Fibroblast of pulmonary artery (primary cell): Measurements from ENCODE around the gene CPEB1.

Experiments
- DNase-seq: peaks from one replicate; pipeline ENCODE4 v3.0.0-alpha.2; 2010; ENCODE audit warnings: low read depth
- H3K4me3 ChIP-seq: replicated peaks from 2 replicates; pipeline ENCODE4 v1.5.1; 2011; ENCODE audit warnings: low read depth, mild to moderate bottlenecking, control low read depth, low read length, moderate library complexity
- TF ChIP-seq, protein P1 (sequence below): IDR thresholded peaks from 2 replicates; pipeline ENCODE4 v1.5.1; 2011; ENCODE audit warnings: mild to moderate bottlenecking, control low read depth, low read length, inconsistent platforms; ENCODE audit errors: missing control alignments

CPEB1 gene

DNA sequence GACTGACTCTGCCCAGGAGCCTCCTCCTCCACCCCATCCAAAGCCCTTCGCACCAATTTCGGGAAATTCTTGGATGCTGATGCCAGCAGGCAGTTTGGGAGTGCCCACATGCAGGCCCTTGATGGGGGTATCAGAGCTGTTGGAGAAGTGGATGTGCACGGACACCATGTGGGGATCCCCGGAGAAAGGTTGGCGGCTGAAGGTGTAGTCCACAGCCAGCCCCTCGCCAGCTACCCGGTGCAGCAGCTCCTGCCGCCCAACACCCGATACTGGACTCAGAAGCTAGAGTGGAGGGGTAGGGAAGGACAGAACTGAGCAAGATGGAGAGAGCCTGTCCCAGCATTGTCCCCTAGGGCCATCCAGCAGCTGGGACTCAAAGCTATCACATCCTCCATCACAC, 15.5 kb upstream of the CPEB1 start:
- DNase-seq = no peak
- H3K4me3 ChIP-seq = no peak overlapping the region
- TF ChIP-seq, protein P1, sequence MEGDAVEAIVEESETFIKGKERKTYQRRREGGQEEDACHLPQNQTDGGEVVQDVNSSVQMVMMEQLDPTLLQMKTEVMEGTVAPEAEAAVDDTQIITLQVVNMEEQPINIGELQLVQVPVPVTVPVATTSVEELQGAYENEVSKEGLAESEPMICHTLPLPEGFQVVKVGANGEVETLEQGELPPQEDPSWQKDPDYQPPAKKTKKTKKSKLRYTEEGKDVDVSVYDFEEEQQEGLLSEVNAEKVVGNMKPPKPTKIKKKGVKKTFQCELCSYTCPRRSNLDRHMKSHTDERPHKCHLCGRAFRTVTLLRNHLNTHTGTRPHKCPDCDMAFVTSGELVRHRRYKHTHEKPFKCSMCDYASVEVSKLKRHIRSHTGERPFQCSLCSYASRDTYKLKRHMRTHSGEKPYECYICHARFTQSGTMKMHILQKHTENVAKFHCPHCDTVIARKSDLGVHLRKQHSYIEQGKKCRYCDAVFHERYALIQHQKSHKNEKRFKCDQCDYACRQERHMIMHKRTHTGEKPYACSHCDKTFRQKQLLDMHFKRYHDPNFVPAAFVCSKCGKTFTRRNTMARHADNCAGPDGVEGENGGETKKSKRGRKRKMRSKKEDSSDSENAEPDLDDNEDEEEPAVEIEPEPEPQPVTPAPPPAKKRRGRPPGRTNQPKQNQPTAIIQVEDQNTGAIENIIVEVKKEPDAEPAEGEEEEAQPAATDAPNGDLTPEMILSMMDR = no peak

DNA sequence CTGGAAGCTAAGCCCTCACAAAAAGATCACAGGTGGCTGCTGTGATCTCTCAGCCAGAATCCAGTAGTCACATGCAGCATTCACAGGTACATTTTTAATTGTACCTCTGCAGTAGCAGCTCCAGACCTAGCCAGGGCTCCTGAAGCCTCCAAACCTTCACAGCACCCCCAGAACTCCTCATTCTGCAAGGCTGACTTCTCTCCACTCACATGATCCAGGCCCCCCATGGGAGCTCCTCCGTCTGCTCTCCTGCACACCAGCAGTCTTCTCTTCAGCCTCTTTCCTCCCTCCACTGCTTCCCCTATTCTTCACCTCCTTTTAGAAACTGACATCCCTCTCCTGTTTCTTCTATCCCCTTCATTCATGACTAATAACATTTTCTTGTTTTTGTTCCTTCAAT, 13.2 kb upstream of the CPEB1 start:
- TF ChIP-seq, protein P1 = no peak
- H3K4me3 ChIP-seq = no peak overlapping the region
- no peak for DNase-seq

DNA sequence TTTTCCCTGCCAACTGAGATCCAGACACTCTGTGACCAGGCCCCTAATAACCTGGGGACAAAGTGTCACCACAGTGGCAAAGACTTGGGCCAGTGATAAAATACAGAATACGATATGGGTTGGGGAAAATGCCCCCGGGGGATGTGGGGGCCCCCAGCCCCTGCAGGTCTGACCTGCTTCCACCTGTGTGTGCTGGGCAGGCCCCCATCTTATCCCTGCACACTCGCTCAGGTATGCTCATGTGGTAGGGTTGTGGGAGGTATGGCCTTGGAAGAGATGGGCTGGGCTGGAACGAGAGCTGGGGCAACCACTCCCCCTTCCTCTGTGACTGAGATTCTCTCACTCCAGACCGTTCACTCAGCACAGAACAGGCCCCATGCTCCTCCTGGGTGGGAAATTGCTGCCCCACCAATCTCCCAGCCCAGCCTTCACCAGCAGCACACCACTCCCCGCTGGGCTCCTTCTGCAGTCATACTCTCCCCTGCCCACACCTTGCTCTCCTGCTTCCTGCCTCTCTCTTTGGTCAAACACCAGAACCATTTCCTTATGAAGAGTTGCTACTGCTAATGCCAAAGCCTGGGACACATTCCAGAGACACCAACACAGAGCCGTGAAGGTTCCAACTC, 9.6 kb upstream of the CPEB1 start:
- no peak for DNase-seq
- TF ChIP-seq, protein P1 = no peak
- no peak overlapping the region for H3K4me3 ChIP-seq

DNA sequence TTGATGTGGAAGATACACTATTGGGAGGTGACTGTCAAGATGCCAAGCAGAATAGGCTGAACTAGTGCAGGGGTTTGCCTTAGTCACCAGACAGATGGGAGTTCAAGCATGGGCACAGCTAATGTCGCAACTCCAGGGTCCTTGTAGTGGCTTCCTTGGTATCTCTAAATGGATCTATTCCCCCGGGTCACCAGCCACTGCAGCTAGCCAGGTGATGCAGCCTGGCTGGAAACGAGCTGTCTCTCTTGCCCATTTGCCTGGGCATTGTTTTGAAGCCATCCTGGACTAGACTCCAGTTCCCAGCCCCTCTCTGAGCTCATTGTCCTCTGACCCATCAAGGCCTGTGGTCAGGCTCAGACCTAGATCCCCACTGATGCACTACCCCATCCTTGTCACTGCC, 8.4 kb upstream of the CPEB1 start:
- TF ChIP-seq, protein P1 = no peak
- no peak for DNase-seq
- no peak overlapping the region for H3K4me3 ChIP-seq

DNA sequence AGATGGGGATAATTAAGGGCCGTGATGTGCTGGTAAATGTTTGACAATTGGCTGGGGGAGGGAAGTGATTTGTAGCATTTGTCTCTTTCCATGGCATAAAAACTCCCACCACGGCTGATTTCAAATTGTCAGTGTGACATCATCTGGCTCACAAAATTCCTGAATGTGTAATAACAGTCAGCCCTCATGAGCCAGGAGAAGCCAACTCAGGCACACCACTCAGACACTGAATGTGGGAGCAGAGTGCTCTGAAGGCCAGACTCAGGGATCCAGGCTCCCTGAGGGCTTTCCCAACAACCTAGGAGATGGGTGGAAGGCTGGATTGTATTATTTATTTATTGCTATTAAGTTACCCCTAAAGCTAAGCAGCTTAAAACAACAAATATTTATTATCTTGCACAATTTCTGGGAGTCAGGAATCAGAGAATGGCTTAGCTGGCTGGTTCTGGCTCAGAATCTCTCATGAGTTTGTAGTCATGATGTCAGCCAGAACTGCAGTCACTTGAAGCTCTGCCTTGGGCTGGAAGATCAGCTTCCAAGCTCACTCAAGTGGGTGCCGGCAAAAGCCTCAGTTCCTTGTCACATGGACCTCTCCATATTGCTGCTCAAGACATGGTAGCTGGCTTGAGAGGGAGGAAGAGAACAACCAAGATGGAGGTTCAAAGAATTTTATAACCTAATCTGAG, 6.5 kb upstream of the CPEB1 start:
- no peak for DNase-seq
- TF ChIP-seq, protein P1 = no peak

DNA sequence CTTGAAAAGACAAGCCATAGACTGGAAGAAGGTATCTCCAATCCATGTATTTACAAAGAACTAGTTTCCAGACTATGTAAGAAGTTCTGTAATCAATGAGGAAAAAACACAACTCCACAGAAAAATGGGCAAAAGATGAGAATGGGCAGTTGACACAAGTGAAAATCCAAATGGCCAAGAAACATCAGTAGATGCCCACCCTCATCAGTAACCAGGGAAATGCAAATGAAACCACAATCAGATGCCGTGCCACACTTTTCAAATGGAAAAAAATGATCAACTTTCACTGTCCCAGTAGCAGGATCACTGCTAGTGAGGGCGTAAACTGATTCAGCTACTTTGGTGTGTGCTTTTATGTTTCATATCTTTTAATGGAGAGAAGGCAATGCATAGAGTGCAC, 4.5 kb upstream of the CPEB1 start:
- no peak for DNase-seq
- H3K4me3 ChIP-seq = no peak overlapping the region
- TF ChIP-seq, protein P1 = no peak

More for the DNA sequence above, 6.5 kb upstream of the CPEB1 start:
- H3K4me3 ChIP-seq = no peak overlapping the region
